GM12878 (cell line): ENCODE data around the gene IPCEF1. TPM values are rescaled to one million over a fixed set of nuclear protein-coding genes. Genes with fewer than 3 reads are reported as not detected.

Experiments
- ATAC-seq: fragments of 200-7000 bp; cut with Tn5 transposase; 3 replicates; pipeline ENCODE4 v1.9.1; 2020; ENCODE audit warnings: mild to moderate bottlenecking, moderate library complexity
- BruUV-seq: library from RNA; stranded (reverse); fragments of 400-500 nt; replicated peaks from 2 replicates; lab custom pipeline; 2021; lab: Mats Ljungman, UMichigan
- CTCF ChIA-PET: fragments of 300-600 bp; sonication (Branson Sonifier 250); formaldehyde crosslinking; extraction: SDS; loops from one replicate; lab custom pipeline; 2021; ENCODE audit warnings: inconsistent platforms; lab: Yijun Ruan, JAX
- POLR2A ChIA-PET: fragments of 350-600 bp; formaldehyde crosslinking; extraction: SDS; loops from one replicate; lab custom pipeline; 2021; ENCODE audit warnings: inconsistent platforms; lab: Charles Lee
- RAD21 ChIA-PET: fragments of 300-600 bp; sonication (Branson Sonifier 250); formaldehyde crosslinking; loops from one replicate; lab custom pipeline; 2023; ENCODE audit warnings: antibody characterized with exemption; ENCODE audit not compliant: unreplicated experiment; lab: Charles Lee
- SMC1A ChIA-PET: fragments of 300-600 bp; sonication (Branson Sonifier 250); formaldehyde crosslinking; loops from one replicate; lab custom pipeline; 2023; ENCODE audit not compliant: unreplicated experiment, uncharacterized antibody; lab: Charles Lee
- DNase-seq: peaks from one replicate; pipeline ENCODE4 v3.0.0-alpha.2; 2011; ENCODE audit warnings: low read depth, low spot score
- FAIRE-seq: peaks from 3 replicates; lab custom pipeline; 2011; peaks lifted over from hg19 to GRCh38; lab: Jason Lieb, UNC
- H2AFZ ChIP-seq: 2 replicates; pipeline ENCODE4 v1.6.0; 2011; ENCODE audit warnings: low read depth, low read length, control low read depth; ENCODE audit not compliant: control insufficient read depth
- H3K27ac ChIP-seq: 2 replicates; pipeline ENCODE4 v1.5.1; 2011; ENCODE audit warnings: control low read depth; ENCODE audit not compliant: control insufficient read depth, insufficient read depth
- H3K27me3 ChIP-seq, 2 experiments: replicated peaks in 1 of 2; 2 replicates each; pipeline versions ENCODE4 v1.6.0 to v1.6.1; 2011; ENCODE audit warnings: low read length in 1 of 2; ENCODE audit not compliant: control insufficient read depth in 2 of 2, insufficient read depth in 2 of 2
- H3K36me3 ChIP-seq, 2 experiments: 2 replicates each; pipeline ENCODE4 v1.5.1; 2011; ENCODE audit warnings: low read length in 1 of 2; ENCODE audit not compliant: control insufficient read depth in 2 of 2, insufficient read depth in 2 of 2
- H3K4me1 ChIP-seq: 2 replicates; pipeline ENCODE4 v1.6.1; 2011; ENCODE audit warnings: mild to moderate bottlenecking, low read length, moderate library complexity, mixed read lengths; ENCODE audit not compliant: control insufficient read depth, insufficient read depth
- H3K4me2 ChIP-seq: 2 replicates; pipeline ENCODE4 v1.6.0; 2011; ENCODE audit warnings: control low read depth; ENCODE audit not compliant: control insufficient read depth, insufficient read depth
- H3K4me3 ChIP-seq: fragments of 200-600 bp; sonication (generic); 2 replicates; pipeline ENCODE4 v1.5.1; 2016
- H3K79me2 ChIP-seq: 2 replicates; pipeline ENCODE4 v1.6.0; 2011; ENCODE audit warnings: low read length; ENCODE audit not compliant: control insufficient read depth, insufficient read depth
- H3K9ac ChIP-seq: 2 replicates; pipeline ENCODE4 v1.8.0; 2011; ENCODE audit warnings: low read length, control low read depth, mixed read lengths; ENCODE audit not compliant: control insufficient read depth, insufficient read depth
- H3K9me3 ChIP-seq: replicated peaks from 3 replicates; pipeline ENCODE4 v1.5.1; 2011; ENCODE audit warnings: mild to moderate bottlenecking, low read length; ENCODE audit not compliant: control insufficient read depth, insufficient read depth
- H4K20me1 ChIP-seq: 2 replicates; pipeline ENCODE4 v1.6.0; 2011; ENCODE audit not compliant: control insufficient read depth, insufficient read depth
- ASH2L ChIP-seq: fragments of 300-600, 200-600 bp; sonication (generic); IDR thresholded peaks from 2 replicates; pipeline ENCODE4 v1.6.1; 2017; ENCODE audit warnings: low read depth, mild to moderate bottlenecking, borderline replicate concordance
- EZH2 ChIP-seq: IDR thresholded peaks from 2 replicates; pipeline ENCODE4 v1.6.1; 2012; ENCODE audit warnings: low read depth, mild to moderate bottlenecking, control low read depth, inconsistent platforms, low read length, borderline replicate concordance; ENCODE audit not compliant: control insufficient read depth
- HDAC6 ChIP-seq: fragments of 200-600 bp; sonication (generic); IDR thresholded peaks from one replicate; pipeline ENCODE4 v1.8.0; 2017; ENCODE audit warnings: antibody characterized with exemption; ENCODE audit not compliant: unreplicated experiment
- HDGF ChIP-seq: fragments of 450-650 bp; IDR thresholded peaks from 2 replicates; pipeline ENCODE4 v1.6.1; 2016; ENCODE audit warnings: antibody characterized with exemption
- IKZF1 ChIP-seq: fragments of 450-650 bp; conservative IDR thresholded peaks from 2 replicates; pipeline ENCODE4 v1.6.1; 2017; ENCODE audit warnings: antibody characterized with exemption, mild to moderate bottlenecking
- NFYB ChIP-seq: IDR thresholded peaks from 2 replicates; pipeline ENCODE4 v1.6.1; 2011; ENCODE audit warnings: low read depth, mild to moderate bottlenecking, low read length, improper control_type of control experiment, moderate library complexity; ENCODE audit not compliant: insufficient read depth
- POLR2AphosphoS2 ChIP-seq: IDR thresholded peaks from 2 replicates; pipeline ENCODE4 v1.6.1; 2011; ENCODE audit warnings: low read depth, mild to moderate bottlenecking, low read length, improper control_type of control experiment, moderate library complexity
- RB1 ChIP-seq: fragments of 450-650 bp; formaldehyde crosslinking; IDR thresholded peaks from 2 replicates; pipeline ENCODE4 v1.6.1; 2017; ENCODE audit warnings: mild to moderate bottlenecking, borderline replicate concordance
- SIN3A ChIP-seq: IDR thresholded peaks from 2 replicates; pipeline ENCODE4 v1.6.1; 2012; ENCODE audit warnings: low read depth, low read length, improper control_type of control experiment
- SPI1 ChIP-seq: IDR thresholded peaks from 2 replicates; pipeline ENCODE4 v1.6.1; 2011; ENCODE audit warnings: low read depth, mild to moderate bottlenecking, low read length, moderate library complexity, borderline replicate concordance; ENCODE audit not compliant: insufficient read depth
- TARDBP ChIP-seq: IDR thresholded peaks from 2 replicates; pipeline ENCODE4 v1.6.1; 2016; ENCODE audit warnings: borderline replicate concordance
- YY1 ChIP-seq: IDR thresholded peaks from 2 replicates; pipeline ENCODE4 v1.6.1; 2011; ENCODE audit warnings: low read depth, mild to moderate bottlenecking, low read length
- ZBED1 ChIP-seq: IDR thresholded peaks from 2 replicates; pipeline ENCODE4 v1.6.1; 2016; ENCODE audit warnings: borderline replicate concordance
- ZNF207 ChIP-seq: fragments of 450-650 bp; IDR thresholded peaks from 2 replicates; pipeline ENCODE4 v1.6.1; 2014; ENCODE audit warnings: antibody characterized with exemption, mild to moderate bottlenecking, borderline replicate concordance
- WGBS: methylation state at CpG from one replicate; pipeline ENCODE4 v1.1.6; 2016; ENCODE audit warnings: low lambda C conversion rate; ENCODE audit not compliant: insufficient replicate concordance, insufficient coverage; ENCODE audit errors: missing lambda C conversion rate; 5-methylcytosine and 5-hydroxymethylcytosine counted together
- in situ Hi-C: fragments of 300-500 bp; cut with MboI; formaldehyde crosslinking; loops from 9 replicates; pipeline ENCODE4 v1.14.3; 2018; ENCODE audit warnings: mixed read lengths
- intact Hi-C: fragments of 100-400 bp; cut with micrococcal nuclease; formaldehyde crosslinking; loops from one replicate; pipeline ENCODE4 v1.14.2; 2022; ENCODE audit not compliant: unreplicated experiment
- polyA plus RNA-seq, 11 experiments: library from polyadenylated mRNA; depleted of rRNA in 4 of 11; unstranded in 6 of 11; stranded (reverse) in 5 of 11; fragments of >200 nt; fragmentation: Nextera tagmentation in 4 of 11; fragmentation: Illumina TruSeq in 1 of 11; extraction: Ambion mirVana in 4 of 11; extraction: Trizol in 1 of 11; gene quantifications; 1 replicate in 1 of 11; 2 replicates in 10 of 11; pipeline versions ENCODE4 v1.2.1 to v1.2.3, GENCODE V29; 2011 to 2016; ENCODE audit warnings: inconsistent platforms in 2 of 11, missing spikeins in 2 of 11, low read depth in 1 of 11
- total RNA-seq, 4 experiments: library from RNA; depleted of rRNA in 3 of 4; stranded (reverse); fragments of >200 nt in 3 of 4; fragmentation: Illumina TruSeq in 1 of 4; extraction: Trizol in 1 of 4; gene quantifications; 2 replicates each; pipeline versions ENCODE4 v1.2.1 to v1.2.3, GENCODE V29; 2013 to 2021
- TF ChIP-seq, protein P1 (sequence below), 3 experiments: IDR thresholded peaks in 2 of 3; conservative IDR thresholded peaks in 1 of 3; 2 replicates each; pipeline ENCODE4 v1.5.1; 2011; ENCODE audit warnings: low read depth in 3 of 3, low read length in 3 of 3, mild to moderate bottlenecking in 3 of 3, control low read depth in 2 of 3, moderate library complexity in 2 of 3, inconsistent platforms in 1 of 3, mixed read lengths in 1 of 3; ENCODE audit not compliant: control insufficient read depth in 2 of 3, insufficient read depth in 1 of 3; ENCODE audit errors: extremely low read depth in 1 of 3
- TF ChIP-seq, protein P2 (sequence below): fragments of 150-350 bp; IDR thresholded peaks from 2 replicates; pipeline ENCODE4 v1.6.1; 2016; ENCODE audit warnings: low read depth, low read length

Gene IPCEF1
- total and polyA plus RNA-seq, 10 of the 15 experiments (the other 5 are each of a cell fraction or from before 2014, with no cell fraction given) = 1.3 to 137 (median 4.2) TPM

DNA sequence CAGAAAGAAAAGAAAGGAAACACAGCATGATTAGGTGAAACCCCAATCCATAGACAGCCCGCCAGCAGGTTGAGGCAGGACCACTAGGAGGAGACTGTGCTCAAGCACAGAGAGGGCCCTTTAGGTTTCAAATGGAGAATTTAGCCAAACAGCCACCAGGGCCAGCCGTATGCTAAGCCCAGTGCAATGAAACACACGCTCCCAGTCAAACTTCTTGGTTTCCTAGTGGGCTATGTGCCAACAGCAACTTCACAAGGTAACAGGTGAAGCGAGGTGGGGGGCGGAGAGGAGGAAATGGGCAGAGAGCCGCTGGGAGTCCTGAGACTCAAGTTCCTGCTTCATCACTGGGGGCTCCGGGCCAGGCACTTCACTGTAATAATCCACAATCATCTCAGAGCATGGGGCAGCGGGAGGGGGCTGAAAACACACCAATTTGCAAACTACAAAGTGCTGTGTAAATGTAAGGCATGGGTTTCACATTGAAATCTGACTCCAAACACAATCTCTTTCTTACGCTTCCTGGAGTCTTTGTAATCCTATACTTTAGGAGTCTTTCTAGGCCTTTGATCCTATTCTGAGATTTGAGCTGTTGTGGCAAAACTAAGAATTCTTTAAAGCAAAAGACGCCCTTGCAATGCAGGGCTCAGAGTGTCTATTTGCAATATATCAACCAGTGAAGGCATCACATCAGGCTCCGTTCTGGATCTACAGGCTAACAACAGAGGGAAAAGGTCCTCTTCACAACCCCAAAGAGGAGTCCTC lies 200.3 kb downstream of the IPCEF1 start (continued):
- TF ChIP-seq, protein P1, sequence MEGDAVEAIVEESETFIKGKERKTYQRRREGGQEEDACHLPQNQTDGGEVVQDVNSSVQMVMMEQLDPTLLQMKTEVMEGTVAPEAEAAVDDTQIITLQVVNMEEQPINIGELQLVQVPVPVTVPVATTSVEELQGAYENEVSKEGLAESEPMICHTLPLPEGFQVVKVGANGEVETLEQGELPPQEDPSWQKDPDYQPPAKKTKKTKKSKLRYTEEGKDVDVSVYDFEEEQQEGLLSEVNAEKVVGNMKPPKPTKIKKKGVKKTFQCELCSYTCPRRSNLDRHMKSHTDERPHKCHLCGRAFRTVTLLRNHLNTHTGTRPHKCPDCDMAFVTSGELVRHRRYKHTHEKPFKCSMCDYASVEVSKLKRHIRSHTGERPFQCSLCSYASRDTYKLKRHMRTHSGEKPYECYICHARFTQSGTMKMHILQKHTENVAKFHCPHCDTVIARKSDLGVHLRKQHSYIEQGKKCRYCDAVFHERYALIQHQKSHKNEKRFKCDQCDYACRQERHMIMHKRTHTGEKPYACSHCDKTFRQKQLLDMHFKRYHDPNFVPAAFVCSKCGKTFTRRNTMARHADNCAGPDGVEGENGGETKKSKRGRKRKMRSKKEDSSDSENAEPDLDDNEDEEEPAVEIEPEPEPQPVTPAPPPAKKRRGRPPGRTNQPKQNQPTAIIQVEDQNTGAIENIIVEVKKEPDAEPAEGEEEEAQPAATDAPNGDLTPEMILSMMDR (IDR thresholded peaks at IDR 0.05 in 2 of 3, conservative IDR thresholded peaks at IDR 0.05 in 1 of 3; ENCODE audit: control insufficient read depth in 2 of 3, extremely low read depth in 1 of 3, insufficient read depth in 1 of 3, low read depth in 3 of 3, low read length in 3 of 3) = peak; percentile 55 to 73 (median 64)
- TF ChIP-seq SPI1 = no peak
- peak; percentile 58; the same call in 1 of the 2 replicates for TF ChIP-seq YY1
- TF ChIP-seq ASH2L = no peak
- TF ChIP-seq HDAC6 = no peak
- no peak for TF ChIP-seq HDGF
- TF ChIP-seq, all 136 proteins: peak for 5

DNA sequence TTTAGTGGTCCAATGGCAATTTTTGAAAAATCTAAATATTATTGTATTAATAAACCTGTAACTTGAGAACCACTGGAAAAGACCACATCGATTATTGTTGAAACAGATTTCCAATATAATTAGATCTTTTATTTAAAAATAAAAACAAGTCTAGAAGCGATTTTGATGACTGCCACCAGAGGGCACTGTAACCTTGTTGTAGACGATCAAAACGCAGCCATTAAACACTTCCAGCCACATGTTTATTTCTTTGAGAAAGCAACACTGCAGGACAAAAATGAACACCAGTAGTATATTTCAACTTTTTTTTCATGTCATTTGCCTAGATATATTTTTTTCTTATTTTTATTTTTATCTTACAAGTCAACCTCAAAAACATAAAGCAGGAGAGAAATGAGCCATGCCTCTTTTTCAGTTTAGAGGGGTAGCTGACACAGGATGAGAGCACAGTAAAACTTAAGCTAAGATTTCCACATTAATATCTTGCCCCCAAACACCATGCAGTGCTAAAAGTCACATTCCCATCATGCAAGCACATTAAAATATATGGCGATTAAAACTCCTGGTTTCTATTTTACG lies 202.1 kb downstream of the IPCEF1 start:
- H3K4me3 ChIP-seq = no peak overlapping the region
- no TSS peak for BruUV-seq
- SMC1A ChIA-PET = interaction anchor here (0.6 to 16.7 kb wide), 10 partner anchors 9 to 521 kb away, joined by 3 to 258 read pairs (median 4); no protein-coding TSS in a partner anchor
- peaks cover 7% of the 10 kb centered on the region for H3K9me3 ChIP-seq
- ATAC-seq = peak; percentile 36
- no peak for DNase-seq
- peaks cover 5 to 6% of the 10 kb centered on the region in 2 experiments; a peak in 3 of 4 replicates for H3K36me3 ChIP-seq
- WGBS = 33% methylated on average over 6 of the region's 6 CpGs
- no peaks in the 10 kb centered on the region for H4K20me1 ChIP-seq
- no peaks in the 10 kb centered on the region; the same call in 1 of the 2 replicates for H3K79me2 ChIP-seq
- no peak for FAIRE-seq
- in situ Hi-C loops = no loop called here
- H3K4me2 ChIP-seq = no peak overlapping the region
- POLR2A ChIA-PET = no interaction called here
- peaks cover 16% of the 10 kb centered on the region for H3K4me1 ChIP-seq
- intact Hi-C loops = loop anchor here (1.0 to 5.0 kb wide), 4 partner anchors 92 to 523 kb away; no protein-coding TSS in a partner anchor
- no peak overlapping the region for H3K27ac ChIP-seq
- no peaks in the 10 kb centered on the region; a peak in 1 of 4 replicates for H3K27me3 ChIP-seq
- RAD21 ChIA-PET = interaction anchor here (1.3 to 3.9 kb wide), 2 partner anchors 9 to 122 kb away, joined by 4 to 45 read pairs; no protein-coding TSS in a partner anchor
- no peak overlapping the region for H3K9ac ChIP-seq
- no peak overlapping the region for H2AFZ ChIP-seq
- CTCF ChIA-PET = interaction anchor here (0.6 to 3.9 kb wide), 19 partner anchors 9 to 520 kb away, joined by 3 to 105 read pairs (median 3); no protein-coding TSS in a partner anchor
- TF ChIP-seq POLR2AphosphoS2 = no peak
- TF ChIP-seq SIN3A = no peak
- no peak for TF ChIP-seq RB1
- no peak for TF ChIP-seq TARDBP
- TF ChIP-seq EZH2 = no peak
- TF ChIP-seq, protein P2, sequence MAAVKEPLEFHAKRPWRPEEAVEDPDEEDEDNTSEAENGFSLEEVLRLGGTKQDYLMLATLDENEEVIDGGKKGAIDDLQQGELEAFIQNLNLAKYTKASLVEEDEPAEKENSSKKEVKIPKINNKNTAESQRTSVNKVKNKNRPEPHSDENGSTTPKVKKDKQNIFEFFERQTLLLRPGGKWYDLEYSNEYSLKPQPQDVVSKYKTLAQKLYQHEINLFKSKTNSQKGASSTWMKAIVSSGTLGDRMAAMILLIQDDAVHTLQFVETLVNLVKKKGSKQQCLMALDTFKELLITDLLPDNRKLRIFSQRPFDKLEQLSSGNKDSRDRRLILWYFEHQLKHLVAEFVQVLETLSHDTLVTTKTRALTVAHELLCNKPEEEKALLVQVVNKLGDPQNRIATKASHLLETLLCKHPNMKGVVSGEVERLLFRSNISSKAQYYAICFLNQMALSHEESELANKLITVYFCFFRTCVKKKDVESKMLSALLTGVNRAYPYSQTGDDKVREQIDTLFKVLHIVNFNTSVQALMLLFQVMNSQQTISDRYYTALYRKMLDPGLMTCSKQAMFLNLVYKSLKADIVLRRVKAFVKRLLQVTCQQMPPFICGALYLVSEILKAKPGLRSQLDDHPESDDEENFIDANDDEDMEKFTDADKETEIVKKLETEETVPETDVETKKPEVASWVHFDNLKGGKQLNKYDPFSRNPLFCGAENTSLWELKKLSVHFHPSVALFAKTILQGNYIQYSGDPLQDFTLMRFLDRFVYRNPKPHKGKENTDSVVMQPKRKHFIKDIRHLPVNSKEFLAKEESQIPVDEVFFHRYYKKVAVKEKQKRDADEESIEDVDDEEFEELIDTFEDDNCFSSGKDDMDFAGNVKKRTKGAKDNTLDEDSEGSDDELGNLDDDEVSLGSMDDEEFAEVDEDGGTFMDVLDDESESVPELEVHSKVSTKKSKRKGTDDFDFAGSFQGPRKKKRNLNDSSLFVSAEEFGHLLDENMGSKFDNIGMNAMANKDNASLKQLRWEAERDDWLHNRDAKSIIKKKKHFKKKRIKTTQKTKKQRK = no peak
- no peak for TF ChIP-seq ZNF207
- TF ChIP-seq NFYB = no peak
- no peak for TF ChIP-seq ZBED1
- TF ChIP-seq IKZF1 = no peak
